Endothelial cell (in vitro differentiated cells): Measurements from ENCODE around the gene TTL. TPM values are rescaled to one million over a fixed set of nuclear protein-coding genes. Genes with fewer than 3 reads are reported as not detected.
"Not testable (repeated sequence)": the region's sequence is repeated elsewhere in the genome, so short reads cannot be mapped to it uniquely, and the experiment has no call there.

ENCODE experiments used
- DNase-seq: peaks from one replicate; pipeline ENCODE4 v3.0.0; 2021; ENCODE audit warnings: low spot score
- H3K27ac Mint-ChIP-seq: one replicate; pipeline ENCODE4 v1.8.0; 2021; ENCODE audit warnings: mixed read lengths, inconsistent platforms; ENCODE audit not compliant: unreplicated experiment
- H3K27me3 Mint-ChIP-seq: one replicate; pipeline ENCODE4 v1.8.0; 2021; ENCODE audit warnings: mild to moderate bottlenecking, moderate library complexity, mixed read lengths, inconsistent platforms; ENCODE audit not compliant: unreplicated experiment
- H3K36me3 Mint-ChIP-seq: one replicate; pipeline ENCODE4 v1.8.0; 2021; ENCODE audit warnings: mild to moderate bottlenecking, low read depth, mixed read lengths, inconsistent platforms; ENCODE audit not compliant: unreplicated experiment
- H3K4me1 Mint-ChIP-seq: one replicate; pipeline ENCODE4 v1.8.0; 2021; ENCODE audit warnings: mild to moderate bottlenecking, mixed read lengths, inconsistent platforms; ENCODE audit not compliant: unreplicated experiment
- H3K4me3 Mint-ChIP-seq: one replicate; pipeline ENCODE4 v1.8.0; 2021; ENCODE audit warnings: mild to moderate bottlenecking, mixed read lengths, inconsistent platforms; ENCODE audit not compliant: unreplicated experiment
- H3K9me3 Mint-ChIP-seq: one replicate; pipeline ENCODE4 v1.8.0; 2021; ENCODE audit warnings: mixed read lengths, inconsistent platforms; ENCODE audit not compliant: unreplicated experiment
- CTCF ChIP-seq: fragments of 200-600 bp; sonication (generic); IDR thresholded peaks from one replicate; pipeline ENCODE4 v1.5.0; 2021; ENCODE audit warnings: antibody characterized with exemption; ENCODE audit not compliant: unreplicated experiment
- total RNA-seq: library from RNA; stranded (reverse); fragmentation: NEBNext Ultra II Directional; extraction: Animal tissue kit (Norgen Biotek cat#: 25700); gene quantifications from one replicate; pipeline ENCODE4 v1.2.1, GENCODE V29; 2021; ENCODE audit not compliant: unreplicated experiment

Gene TTL
- total RNA-seq, 1 donor from 2014 or later = 89.9 TPM

- no peak overlapping the region for H3K27ac Mint-ChIP-seq
- H3K36me3 Mint-ChIP-seq = peaks cover 61% of the 10 kb centered on the region
These were observed 46.6 kb downstream of the TTL start for GRCh38 chr2:112528541-112528940.

GRCh38 chr2:112529757-112530156 is 47.8 kb downstream of the TTL start:
- no peak for TF ChIP-seq CTCF
- no peak for DNase-seq
- peaks cover 54% of the 10 kb centered on the region for H3K36me3 Mint-ChIP-seq
- no peaks in the 10 kb centered on the region for H3K9me3 Mint-ChIP-seq
- H3K27me3 Mint-ChIP-seq = no peaks in the 10 kb centered on the region
- H3K4me1 Mint-ChIP-seq = peaks cover 17% of the 10 kb centered on the region
- peak overlapping the region; percentile 47 for H3K4me3 Mint-ChIP-seq
- peak overlapping the region; percentile 3 for H3K27ac Mint-ChIP-seq

More at GRCh38 chr2:112528541-112528940, 46.6 kb downstream of the TTL start:
- TF ChIP-seq CTCF = no peak
- no peak for DNase-seq
- Mint-ChIP-seq H3K9me3 (no peaks in the 10 kb centered on the region), H3K4me3 (peak overlapping the region; percentile 84), H3K4me1 (peaks cover 17% of the 10 kb centered on the region), H3K27me3 (peaks cover 3% of the 10 kb centered on the region)

- Mint-ChIP-seq H3K4me3 (peak overlapping the region; percentile 5), H3K27me3 (no peaks in the 10 kb centered on the region), H3K27ac (peak overlapping the region; percentile 3), H3K4me1 (peaks cover 17% of the 10 kb centered on the region), H3K9me3 (no peaks in the 10 kb centered on the region), H3K36me3 (peaks cover 54% of the 10 kb centered on the region)
- TF ChIP-seq CTCF = no peak
- no peak for DNase-seq
These were observed 48.8 kb downstream of the TTL start for GRCh38 chr2:112530728-112531127.

- no peak for TF ChIP-seq CTCF
- no peak for DNase-seq
- Mint-ChIP-seq H3K27ac (no peak overlapping the region), H3K4me1 (peaks cover 7% of the 10 kb centered on the region), H3K36me3 (peaks cover 21% of the 10 kb centered on the region), H3K27me3 (no peaks in the 10 kb centered on the region), H3K4me3 (no peak overlapping the region), H3K9me3 (no peaks in the 10 kb centered on the region)
These were observed 52.9 kb downstream of the TTL start for GRCh38 chr2:112534826-112535225.

- not testable (repeated sequence) for DNase-seq
- peaks cover 12% of the 10 kb centered on the region for H3K36me3 Mint-ChIP-seq
These were observed 54.7 kb downstream of the TTL start for GRCh38 chr2:112536665-112537064.

More at GRCh38 chr2:112536665-112537064, 54.7 kb downstream of the TTL start:
- not testable (repeated sequence) for H3K4me3 Mint-ChIP-seq, H3K27me3 Mint-ChIP-seq, H3K9me3 Mint-ChIP-seq, H3K27ac Mint-ChIP-seq, H3K4me1 Mint-ChIP-seq
